GM23338 (cell line): Measurements from ENCODE around the gene ELAVL3.

Experiments used
- CREB1 ChIP-seq: fragments of 250-450 bp; sonication (Bioruptor Pico); IDR thresholded peaks from 2 replicates; pipeline ENCODE4 v1.5.0; 2020; ENCODE audit warnings: low read depth, mild to moderate bottlenecking, moderate library complexity
- CTCF ChIP-seq, 2 experiments: fragments of 200-600 bp in 1 of 2; sonication (generic) in 1 of 2; conservative IDR thresholded peaks; 2 replicates each; pipeline versions ENCODE4 v1.5.1 to v1.6.1; 2016 to 2017; ENCODE audit warnings: antibody characterized with exemption in 2 of 2, low read depth in 2 of 2, mild to moderate bottlenecking in 2 of 2, moderate library complexity in 1 of 2
- EZH2 ChIP-seq: fragments of 200-600 bp; sonication (generic); IDR thresholded peaks from one replicate; pipeline ENCODE4 v1.8.0; 2017; ENCODE audit warnings: antibody characterized with exemption, mild to moderate bottlenecking, low read depth; ENCODE audit not compliant: unreplicated experiment
- EZH2phosphoT487 ChIP-seq: fragments of 200-600 bp; sonication (generic); IDR thresholded peaks from one replicate; pipeline ENCODE4 v1.8.1; 2018; ENCODE audit warnings: antibody characterized with exemption; ENCODE audit not compliant: unreplicated experiment
- POLR2AphosphoS5 ChIP-seq: IDR thresholded peaks from 2 replicates; pipeline ENCODE4 v1.6.1; 2016; ENCODE audit warnings: antibody characterized with exemption, low read depth
- REST ChIP-seq: IDR thresholded peaks from one replicate; pipeline ENCODE4 v1.6.1; 2018; ENCODE audit warnings: antibody characterized with exemption; ENCODE audit not compliant: unreplicated experiment
- STAT1 ChIP-seq: IDR thresholded peaks from one replicate; pipeline ENCODE4 v1.6.1; 2016; ENCODE audit warnings: antibody characterized with exemption; ENCODE audit not compliant: unreplicated experiment
- ZNF114 ChIP-seq: fragments of 250-450 bp; sonication (Bioruptor Pico); IDR thresholded peaks from 2 replicates; pipeline ENCODE4 v1.5.0; 2020; ENCODE audit warnings: mild to moderate bottlenecking, moderate library complexity
- ZNF331 ChIP-seq: fragments of 250-450 bp; sonication (Bioruptor Pico); IDR thresholded peaks from 2 replicates; pipeline ENCODE4 v1.5.0; 2020; ENCODE audit warnings: low read depth, mild to moderate bottlenecking, moderate library complexity
- TF ChIP-seq, protein P1 (sequence below): IDR thresholded peaks from 2 replicates; pipeline ENCODE4 v1.6.1; 2016; ENCODE audit warnings: antibody characterized with exemption
- TF ChIP-seq, protein P2 (sequence below): fragments of 250-450 bp; sonication (Bioruptor Pico); IDR thresholded peaks from 2 replicates; pipeline ENCODE4 v1.5.0; 2020; ENCODE audit warnings: mild to moderate bottlenecking, moderate library complexity

DNA sequence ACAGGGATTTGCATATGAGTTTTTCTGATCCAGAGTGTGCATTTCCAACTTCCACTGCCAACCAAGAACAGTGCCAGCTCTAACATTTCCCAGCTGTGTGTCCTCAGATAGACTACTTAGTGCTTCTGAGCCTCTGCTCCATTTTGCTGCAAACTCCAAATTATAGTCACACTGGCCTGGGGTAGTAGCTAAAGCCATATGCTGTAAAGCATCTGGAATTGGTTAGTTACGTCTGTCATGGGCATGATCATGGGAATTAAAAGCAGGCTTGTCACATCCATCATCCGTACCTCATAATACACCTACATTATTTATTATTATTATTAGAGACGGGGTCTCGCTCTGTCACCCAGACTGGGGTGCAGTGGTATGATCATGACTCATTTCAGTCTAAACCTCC lies 7.1 kb downstream of the ELAVL3 start:
- TF ChIP-seq EZH2 (no peak), CTCF (conservative IDR thresholded peaks at IDR 0.05; ENCODE audit: low read depth in 2 of 2) (no peak), POLR2AphosphoS5 (no peak), REST (no peak), CREB1 (CRISPR knock-in tag) (no peak), ZNF114 (CRISPR knock-in tag) (no peak), ZNF331 (CRISPR knock-in tag) (no peak), STAT1 (no peak), EZH2phosphoT487 (no peak)
- TF ChIP-seq, protein P1, sequence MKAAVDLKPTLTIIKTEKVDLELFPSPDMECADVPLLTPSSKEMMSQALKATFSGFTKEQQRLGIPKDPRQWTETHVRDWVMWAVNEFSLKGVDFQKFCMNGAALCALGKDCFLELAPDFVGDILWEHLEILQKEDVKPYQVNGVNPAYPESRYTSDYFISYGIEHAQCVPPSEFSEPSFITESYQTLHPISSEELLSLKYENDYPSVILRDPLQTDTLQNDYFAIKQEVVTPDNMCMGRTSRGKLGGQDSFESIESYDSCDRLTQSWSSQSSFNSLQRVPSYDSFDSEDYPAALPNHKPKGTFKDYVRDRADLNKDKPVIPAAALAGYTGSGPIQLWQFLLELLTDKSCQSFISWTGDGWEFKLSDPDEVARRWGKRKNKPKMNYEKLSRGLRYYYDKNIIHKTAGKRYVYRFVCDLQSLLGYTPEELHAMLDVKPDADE = no peak
- TF ChIP-seq, protein P2, sequence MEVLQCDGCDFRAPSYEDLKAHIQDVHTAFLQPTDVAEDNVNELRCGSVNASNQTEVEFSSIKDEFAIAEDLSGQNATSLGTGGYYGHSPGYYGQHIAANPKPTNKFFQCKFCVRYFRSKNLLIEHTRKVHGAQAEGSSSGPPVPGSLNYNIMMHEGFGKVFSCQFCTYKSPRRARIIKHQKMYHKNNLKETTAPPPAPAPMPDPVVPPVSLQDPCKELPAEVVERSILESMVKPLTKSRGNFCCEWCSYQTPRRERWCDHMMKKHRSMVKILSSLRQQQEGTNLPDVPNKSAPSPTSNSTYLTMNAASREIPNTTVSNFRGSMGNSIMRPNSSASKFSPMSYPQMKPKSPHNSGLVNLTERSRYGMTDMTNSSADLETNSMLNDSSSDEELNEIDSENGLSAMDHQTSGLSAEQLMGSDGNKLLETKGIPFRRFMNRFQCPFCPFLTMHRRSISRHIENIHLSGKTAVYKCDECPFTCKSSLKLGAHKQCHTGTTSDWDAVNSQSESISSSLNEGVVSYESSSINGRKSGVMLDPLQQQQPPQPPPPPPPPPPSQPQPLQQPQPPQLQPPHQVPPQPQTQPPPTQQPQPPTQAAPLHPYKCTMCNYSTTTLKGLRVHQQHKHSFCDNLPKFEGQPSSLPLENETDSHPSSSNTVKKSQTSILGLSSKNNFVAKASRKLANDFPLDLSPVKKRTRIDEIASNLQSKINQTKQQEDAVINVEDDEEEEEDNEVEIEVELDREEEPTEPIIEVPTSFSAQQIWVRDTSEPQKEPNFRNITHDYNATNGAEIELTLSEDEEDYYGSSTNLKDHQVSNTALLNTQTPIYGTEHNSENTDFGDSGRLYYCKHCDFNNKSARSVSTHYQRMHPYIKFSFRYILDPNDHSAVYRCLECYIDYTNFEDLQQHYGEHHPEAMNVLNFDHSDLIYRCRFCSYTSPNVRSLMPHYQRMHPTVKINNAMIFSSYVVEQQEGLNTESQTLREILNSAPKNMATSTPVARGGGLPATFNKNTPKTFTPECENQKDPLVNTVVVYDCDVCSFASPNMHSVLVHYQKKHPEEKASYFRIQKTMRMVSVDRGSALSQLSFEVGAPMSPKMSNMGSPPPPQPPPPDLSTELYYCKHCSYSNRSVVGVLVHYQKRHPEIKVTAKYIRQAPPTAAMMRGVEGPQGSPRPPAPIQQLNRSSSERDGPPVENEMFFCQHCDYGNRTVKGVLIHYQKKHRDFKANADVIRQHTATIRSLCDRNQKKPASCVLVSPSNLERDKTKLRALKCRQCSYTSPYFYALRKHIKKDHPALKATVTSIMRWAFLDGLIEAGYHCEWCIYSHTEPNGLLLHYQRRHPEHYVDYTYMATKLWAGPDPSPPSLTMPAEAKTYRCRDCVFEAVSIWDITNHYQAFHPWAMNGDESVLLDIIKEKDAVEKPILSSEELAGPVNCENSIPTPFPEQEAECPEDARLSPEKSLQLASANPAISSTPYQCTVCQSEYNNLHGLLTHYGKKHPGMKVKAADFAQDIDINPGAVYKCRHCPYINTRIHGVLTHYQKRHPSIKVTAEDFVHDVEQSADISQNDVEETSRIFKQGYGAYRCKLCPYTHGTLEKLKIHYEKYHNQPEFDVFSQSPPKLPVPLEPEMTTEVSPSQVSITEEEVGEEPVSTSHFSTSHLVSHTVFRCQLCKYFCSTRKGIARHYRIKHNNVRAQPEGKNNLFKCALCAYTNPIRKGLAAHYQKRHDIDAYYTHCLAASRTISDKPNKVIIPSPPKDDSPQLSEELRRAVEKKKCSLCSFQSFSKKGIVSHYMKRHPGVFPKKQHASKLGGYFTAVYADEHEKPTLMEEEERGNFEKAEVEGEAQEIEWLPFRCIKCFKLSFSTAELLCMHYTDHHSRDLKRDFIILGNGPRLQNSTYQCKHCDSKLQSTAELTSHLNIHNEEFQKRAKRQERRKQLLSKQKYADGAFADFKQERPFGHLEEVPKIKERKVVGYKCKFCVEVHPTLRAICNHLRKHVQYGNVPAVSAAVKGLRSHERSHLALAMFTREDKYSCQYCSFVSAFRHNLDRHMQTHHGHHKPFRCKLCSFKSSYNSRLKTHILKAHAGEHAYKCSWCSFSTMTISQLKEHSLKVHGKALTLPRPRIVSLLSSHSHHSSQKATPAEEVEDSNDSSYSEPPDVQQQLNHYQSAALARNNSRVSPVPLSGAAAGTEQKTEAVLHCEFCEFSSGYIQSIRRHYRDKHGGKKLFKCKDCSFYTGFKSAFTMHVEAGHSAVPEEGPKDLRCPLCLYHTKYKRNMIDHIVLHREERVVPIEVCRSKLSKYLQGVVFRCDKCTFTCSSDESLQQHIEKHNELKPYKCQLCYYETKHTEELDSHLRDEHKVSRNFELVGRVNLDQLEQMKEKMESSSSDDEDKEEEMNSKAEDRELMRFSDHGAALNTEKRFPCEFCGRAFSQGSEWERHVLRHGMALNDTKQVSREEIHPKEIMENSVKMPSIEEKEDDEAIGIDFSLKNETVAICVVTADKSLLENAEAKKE (CRISPR knock-in tag) = no peak
